T-helper 17 cell (primary cell): Measurements from ENCODE around the gene HAUS5. TPM values are rescaled to one million over a fixed set of nuclear protein-coding genes. Genes with fewer than 3 reads are reported as not detected.

ENCODE experiments used
- ATAC-seq: fragments of 150-1000 bp; cut with Tn5 transposase; 2 replicates; pipeline ENCODE4 v1.10.0; 2021; ENCODE audit warnings: mild to moderate bottlenecking, moderate library complexity
- DNase-seq, 3 donors: peaks; one replicate each; pipeline versions ENCODE4 v3.0.0 to v3.0.0-alpha.2; 2020 to 2021
- H3K9me3 ChIP-seq: one replicate; pipeline ENCODE4 v1.7.0; 2013; ENCODE audit warnings: low read length, mild to moderate bottlenecking; ENCODE audit not compliant: control insufficient read depth, poor library complexity, severe bottlenecking
- H3K27ac Mint-ChIP-seq: one replicate; pipeline ENCODE4 v1.8.0; 2022; ENCODE audit warnings: mild to moderate bottlenecking, moderate library complexity, mixed read lengths
- H3K27me3 Mint-ChIP-seq: one replicate; pipeline ENCODE4 v1.8.0; 2022; ENCODE audit warnings: mixed read lengths
- H3K36me3 Mint-ChIP-seq: one replicate; pipeline ENCODE4 v1.8.0; 2022; ENCODE audit warnings: low read depth, mixed read lengths
- H3K4me1 Mint-ChIP-seq: one replicate; pipeline ENCODE4 v1.8.0; 2022; ENCODE audit warnings: mild to moderate bottlenecking, mixed read lengths
- H3K4me3 Mint-ChIP-seq: one replicate; pipeline ENCODE4 v1.8.0; 2022; ENCODE audit warnings: mild to moderate bottlenecking, moderate library complexity, mixed read lengths
- total RNA-seq, 4 donors: library from RNA in 2 of 4; stranded (reverse) in 2 of 4; gene quantifications; one replicate each; pipeline ENCODE4 v1.2.3 and lab custom pipeline; 2022 to 2026

HAUS5 gene
- total RNA-seq, 2 donors from 2014 or later: 24.0 to 27.0 TPM

- Mint-ChIP-seq H3K4me1 (peaks cover 10% of the 10 kb centered on the region), H3K36me3 (peaks cover 8% of the 10 kb centered on the region), H3K4me3 (no peak overlapping the region), H3K27me3 (no peaks in the 10 kb centered on the region), H3K27ac (peak overlapping the region; percentile 49)
- DNase-seq (no peak), ATAC-seq (no peak)
- H3K9me3 ChIP-seq: no peaks in the 10 kb centered on the region
Observed at GRCh38 chr19:35655600-35655999, 43.1 kb downstream of the HAUS5 start.

GRCh38 chr19:35656700-35657099 is 44.2 kb downstream of the HAUS5 start:
- no peak for ATAC-seq
- Mint-ChIP-seq H3K36me3 (peaks cover 8% of the 10 kb centered on the region), H3K27ac (no peak overlapping the region), H3K4me1 (peaks cover 8% of the 10 kb centered on the region), H3K27me3 (no peaks in the 10 kb centered on the region), H3K4me3 (no peak overlapping the region)
- DNase-seq: no peak
- no peaks in the 10 kb centered on the region for H3K9me3 ChIP-seq

- no peak for ATAC-seq
- no peak overlapping the region for H3K27ac Mint-ChIP-seq
- H3K27me3 Mint-ChIP-seq: no peaks in the 10 kb centered on the region
Observed at GRCh38 chr19:35657904-35658700, 45.6 kb downstream of the HAUS5 start.

GRCh38 chr19:35661995-35662340 is 49.4 kb downstream of the HAUS5 start:
- no peaks in the 10 kb centered on the region for H3K9me3 ChIP-seq
- Mint-ChIP-seq H3K27ac (peak overlapping the region; percentile 79), H3K4me1 (peaks cover 5% of the 10 kb centered on the region), H3K27me3 (no peaks in the 10 kb centered on the region), H3K4me3 (no peak overlapping the region), H3K36me3 (peaks cover 3% of the 10 kb centered on the region)
- ATAC-seq (no peak), DNase-seq (no peak)

More at GRCh38 chr19:35657904-35658700, 45.6 kb downstream of the HAUS5 start:
- DNase-seq: no peak
- H3K9me3 ChIP-seq: no peaks in the 10 kb centered on the region
- Mint-ChIP-seq H3K4me3 (no peak overlapping the region), H3K36me3 (peaks cover 8% of the 10 kb centered on the region), H3K4me1 (peaks cover 8% of the 10 kb centered on the region)

- ATAC-seq (no peak), DNase-seq (no peak)
- no peak overlapping the region for H3K4me3 Mint-ChIP-seq
- no peaks in the 10 kb centered on the region for H3K9me3 ChIP-seq
- H3K27ac Mint-ChIP-seq: no peak overlapping the region
- peaks cover 3% of the 10 kb centered on the region for H3K27me3 Mint-ChIP-seq
- peaks cover 3% of the 10 kb centered on the region for H3K36me3 Mint-ChIP-seq
- H3K4me1 Mint-ChIP-seq: peaks cover 3% of the 10 kb centered on the region
Observed at GRCh38 chr19:35663981-35664380, 51.4 kb downstream of the HAUS5 start.

GRCh38 chr19:35665157-35665556 is 52.6 kb downstream of the HAUS5 start:
- H3K9me3 ChIP-seq: no peaks in the 10 kb centered on the region
- Mint-ChIP-seq H3K4me1 (peaks cover 6% of the 10 kb centered on the region), H3K27ac (no peak overlapping the region), H3K27me3 (peaks cover 14% of the 10 kb centered on the region), H3K4me3 (no peak overlapping the region), H3K36me3 (peaks cover 6% of the 10 kb centered on the region)
- ATAC-seq: no peak
- no peak for DNase-seq

- Mint-ChIP-seq H3K27ac (no peak overlapping the region), H3K4me1 (peaks cover 6% of the 10 kb centered on the region), H3K4me3 (no peak overlapping the region), H3K36me3 (peaks cover 6% of the 10 kb centered on the region), H3K27me3 (peaks cover 14% of the 10 kb centered on the region)
- no peak for ATAC-seq
- DNase-seq: no peak
- no peaks in the 10 kb centered on the region for H3K9me3 ChIP-seq
Observed at GRCh38 chr19:35665604-35666003, 53.1 kb downstream of the HAUS5 start.

GRCh38 chr19:35666251-35666913 is 53.8 kb downstream of the HAUS5 start, which contains the start of gene UPK1A:
TSS of gene UPK1A (plus strand) at chr19:35666517. CDS start at chr19:35666813, 296 bp downstream.
- DNase-seq (no peak), ATAC-seq (no peak)
- H3K9me3 ChIP-seq: no peaks in the 10 kb centered on the region
- Mint-ChIP-seq H3K4me3 (no peak within 1 kb of the TSS), H3K27me3 (peaks cover 14% of the 10 kb centered on the region), H3K4me1 (peaks cover 6% of the 10 kb centered on the region), H3K36me3 (peaks cover 6% of the 10 kb centered on the region), H3K27ac (no peak within 1 kb of the TSS)

- ATAC-seq (no peak), DNase-seq (no peak)
- Mint-ChIP-seq H3K36me3 (peaks cover 4% of the 10 kb centered on the region), H3K4me1 (peaks cover 15% of the 10 kb centered on the region), H3K27ac (peak overlapping the region; percentile 68), H3K4me3 (no peak overlapping the region), H3K27me3 (peaks cover 24% of the 10 kb centered on the region)
- no peaks in the 10 kb centered on the region for H3K9me3 ChIP-seq
Observed at GRCh38 chr19:35669566-35669965, 57.0 kb downstream of the HAUS5 start.

- Mint-ChIP-seq H3K36me3 (peaks cover 4% of the 10 kb centered on the region), H3K27ac (peak overlapping the region; percentile 68), H3K27me3 (peaks cover 24% of the 10 kb centered on the region), H3K4me3 (no peak overlapping the region), H3K4me1 (peaks cover 15% of the 10 kb centered on the region)
- ATAC-seq: no peak
- DNase-seq: no peak
- H3K9me3 ChIP-seq: no peaks in the 10 kb centered on the region
Observed at GRCh38 chr19:35669974-35670373, 57.4 kb downstream of the HAUS5 start.

- Mint-ChIP-seq H3K4me3 (no peak overlapping the region), H3K4me1 (peaks cover 15% of the 10 kb centered on the region)
Observed at GRCh38 chr19:35670686-35671085, 58.2 kb downstream of the HAUS5 start.

GRCh38 chr19:35671818-35672217 is 59.3 kb downstream of the HAUS5 start:
- Mint-ChIP-seq H3K36me3 (peaks cover 6% of the 10 kb centered on the region), H3K4me1 (peaks cover 15% of the 10 kb centered on the region), H3K4me3 (no peak overlapping the region), H3K27ac (no peak overlapping the region), H3K27me3 (peaks cover 24% of the 10 kb centered on the region)
- ATAC-seq (no peak), DNase-seq (no peak)
- H3K9me3 ChIP-seq: no peaks in the 10 kb centered on the region

More at GRCh38 chr19:35670686-35671085, 58.2 kb downstream of the HAUS5 start:
- DNase-seq (no peak), ATAC-seq (no peak)
- peaks cover 24% of the 10 kb centered on the region for H3K27me3 Mint-ChIP-seq
- peaks cover 4% of the 10 kb centered on the region for H3K36me3 Mint-ChIP-seq
- H3K9me3 ChIP-seq: no peaks in the 10 kb centered on the region
- no peak overlapping the region for H3K27ac Mint-ChIP-seq

- H3K36me3 Mint-ChIP-seq: peaks cover 6% of the 10 kb centered on the region
- H3K27ac Mint-ChIP-seq: peak overlapping the region; percentile 37
- peak; percentile 88 for ATAC-seq
- H3K27me3 Mint-ChIP-seq: peaks cover 24% of the 10 kb centered on the region
- H3K9me3 ChIP-seq: no peaks in the 10 kb centered on the region
- peaks cover 18% of the 10 kb centered on the region for H3K4me1 Mint-ChIP-seq
- peak in 2 of 3 donors; percentile 10 to 12 for DNase-seq
- H3K4me3 Mint-ChIP-seq: peak overlapping the region; percentile 89
Observed at GRCh38 chr19:35673121-35673804, 60.7 kb downstream of the HAUS5 start.
